IMR-90 (cell line): ENCODE results near the gene ZNF778. TPM values are rescaled to one million over a fixed set of nuclear protein-coding genes. Genes with fewer than 3 reads are reported as not detected.

Source experiments
- ATAC-seq: fragments of 200-7000 bp; cut with Tn5 transposase; 2 replicates; pipeline ENCODE4 v1.9.1; 2020; ENCODE audit warnings: low read depth, mild to moderate bottlenecking, moderate library complexity
- BruUV-seq: library from RNA; stranded (reverse); fragments of 400-500 nt; replicated peaks from 2 replicates; lab custom pipeline; 2021; lab: Mats Ljungman, UMichigan
- CTCF ChIA-PET: fragments of 300-600 bp; formaldehyde crosslinking; extraction: SDS; loops from one replicate; lab custom pipeline; 2021; ENCODE audit warnings: antibody characterized with exemption; lab: Yijun Ruan, JAX
- POLR2A ChIA-PET: fragments of 300-600 bp; sonication (Branson Sonifier 250); formaldehyde crosslinking; loops from one replicate; lab custom pipeline; 2022; ENCODE audit warnings: antibody characterized with exemption; ENCODE audit not compliant: unreplicated experiment; lab: Charles Lee
- DNase-seq: peaks from one replicate; pipeline ENCODE4 v3.0.0; 2013
- H2AFZ ChIP-seq: replicated peaks from 2 replicates; pipeline ENCODE3; 2013; ENCODE audit warnings: low read length, mild to moderate bottlenecking; ENCODE audit not compliant: poor library complexity
- H2AK5ac ChIP-seq: 2 replicates; pipeline ENCODE4 v1.6.1; 2013; ENCODE audit warnings: low read depth, low read length, inconsistent platforms
- H2AK9ac ChIP-seq: replicated peaks from 2 replicates; pipeline ENCODE3; 2013; ENCODE audit warnings: mild to moderate bottlenecking, low read depth, low read length, moderate library complexity; ENCODE audit not compliant: poor library complexity
- H2BK120ac ChIP-seq: 2 replicates; pipeline ENCODE4 v1.6.1; 2013; ENCODE audit warnings: low read depth, low read length, inconsistent platforms
- H2BK15ac ChIP-seq: 3 replicates; pipeline ENCODE4 v1.6.1; 2013; ENCODE audit warnings: low read depth, low read length, inconsistent platforms
- H2BK20ac ChIP-seq: 2 replicates; pipeline ENCODE4 v1.6.1; 2013; ENCODE audit warnings: low read depth, mild to moderate bottlenecking, inconsistent platforms, low read length, moderate library complexity
- H2BK5ac ChIP-seq: 2 replicates; pipeline ENCODE4 v1.6.1; 2013; ENCODE audit warnings: mild to moderate bottlenecking, low read depth, low read length, inconsistent platforms; ENCODE audit not compliant: poor library complexity, severe bottlenecking
- H3K14ac ChIP-seq: replicated peaks from 2 replicates; pipeline ENCODE4 v1.6.1; 2013; ENCODE audit warnings: low read depth, low read length, inconsistent platforms
- H3K18ac ChIP-seq: 2 replicates; pipeline ENCODE4 v1.6.1; 2013; ENCODE audit warnings: low read depth, low read length, control low read depth
- H3K23ac ChIP-seq: 2 replicates; pipeline ENCODE4 v1.6.1; 2013; ENCODE audit warnings: low read depth, low read length, inconsistent platforms
- H3K27ac ChIP-seq: 2 replicates; pipeline ENCODE4 v1.5.1; 2013; ENCODE audit warnings: mild to moderate bottlenecking, control low read depth, low read length; ENCODE audit not compliant: insufficient read depth
- H3K27me3 ChIP-seq: 2 replicates; pipeline ENCODE4 v1.6.1; 2013; ENCODE audit warnings: low read length; ENCODE audit not compliant: control insufficient read depth, insufficient read depth
- H3K36me3 ChIP-seq: 2 replicates; pipeline ENCODE4 v1.6.1; 2013; ENCODE audit warnings: low read length, mixed read lengths; ENCODE audit not compliant: control insufficient read depth, insufficient read depth
- H3K4ac ChIP-seq: 2 replicates; pipeline ENCODE4 v1.6.1; 2013; ENCODE audit warnings: low read depth, low read length, inconsistent platforms
- H3K4me1 ChIP-seq: 2 replicates; pipeline ENCODE4 v1.6.1; 2013; ENCODE audit warnings: low read length, mixed read lengths; ENCODE audit not compliant: control insufficient read depth, insufficient read depth
- H3K4me2 ChIP-seq: 2 replicates; pipeline ENCODE4 v1.6.1; 2013; ENCODE audit warnings: low read depth, mild to moderate bottlenecking, control low read depth, low read length, moderate library complexity
- H3K4me3 ChIP-seq: 2 replicates; pipeline ENCODE4 v1.5.1; 2013; ENCODE audit warnings: low read depth, mild to moderate bottlenecking, control low read depth, low read length, moderate library complexity; ENCODE audit not compliant: insufficient read depth
- H3K56ac ChIP-seq: 2 replicates; pipeline ENCODE4 v1.6.1; 2013; ENCODE audit warnings: low read length, inconsistent platforms; ENCODE audit not compliant: insufficient read depth; ENCODE audit errors: extremely low read depth
- H3K79me1 ChIP-seq, 2 experiments: 2 replicates each; pipeline ENCODE4 v1.6.1; 2013; ENCODE audit warnings: low read length in 2 of 2, inconsistent platforms in 1 of 2, low read depth in 1 of 2
- H3K9ac ChIP-seq: 2 replicates; pipeline ENCODE4 v1.6.1; 2013; ENCODE audit warnings: low read depth, low read length, control low read depth
- H3K9me1 ChIP-seq: 2 replicates; pipeline ENCODE4 v1.6.1; 2013; ENCODE audit warnings: low read length, inconsistent platforms; ENCODE audit not compliant: insufficient read depth
- H3K9me3 ChIP-seq: 2 replicates; pipeline ENCODE4 v1.6.1; 2013; ENCODE audit warnings: low read length; ENCODE audit not compliant: control insufficient read depth, insufficient read depth
- H4K20me1 ChIP-seq: 2 replicates; pipeline ENCODE4 v1.6.1; 2013; ENCODE audit warnings: low read length, inconsistent platforms; ENCODE audit not compliant: insufficient read depth
- H4K5ac ChIP-seq: 2 replicates; pipeline ENCODE4 v1.6.1; 2013; ENCODE audit warnings: mild to moderate bottlenecking, low read depth, low read length, control low read depth
- H4K8ac ChIP-seq, 2 experiments: 2 replicates each; pipeline ENCODE4 v1.6.1; 2013; ENCODE audit warnings: low read depth in 2 of 2, low read length in 2 of 2, control low read depth in 1 of 2, inconsistent platforms in 1 of 2
- H4K91ac ChIP-seq: 2 replicates; pipeline ENCODE4 v1.6.1; 2013; ENCODE audit warnings: low read depth, low read length, inconsistent platforms; ENCODE audit not compliant: insufficient read depth
- BHLHE40 ChIP-seq: fragments of 150-350 bp; IDR thresholded peaks from 2 replicates; pipeline ENCODE4 v1.6.1; 2016; ENCODE audit warnings: mild to moderate bottlenecking, low read depth, low read length
- CEBPB ChIP-seq: IDR thresholded peaks from 2 replicates; pipeline ENCODE4 v1.6.1; 2012; ENCODE audit warnings: low read depth, low read length, improper control_type of control experiment
- CHD1 ChIP-seq: IDR thresholded peaks from 2 replicates; pipeline ENCODE4 v1.6.1; 2012; ENCODE audit warnings: low read depth, low read length, improper control_type of control experiment
- CTCF ChIP-seq: conservative IDR thresholded peaks from 2 replicates; pipeline ENCODE4 v1.5.1; 2012; ENCODE audit warnings: mild to moderate bottlenecking, low read depth, low read length, improper control_type of control experiment
- MAFK ChIP-seq: IDR thresholded peaks from 2 replicates; pipeline ENCODE4 v1.6.1; 2012; ENCODE audit warnings: low read depth, low read length, improper control_type of control experiment
- MXI1 ChIP-seq: IDR thresholded peaks from 2 replicates; pipeline ENCODE4 v1.6.1; 2012; ENCODE audit warnings: low read depth, mild to moderate bottlenecking, low read length, moderate library complexity, borderline replicate concordance
- POLR2A ChIP-seq: IDR thresholded peaks from 2 replicates; pipeline ENCODE4 v1.6.1; 2012; ENCODE audit warnings: mild to moderate bottlenecking, low read depth, low read length
- RAD21 ChIP-seq: IDR thresholded peaks from 2 replicates; pipeline ENCODE4 v1.6.1; 2012; ENCODE audit warnings: low read length, improper control_type of control experiment
- RFX5 ChIP-seq: IDR thresholded peaks from 2 replicates; pipeline ENCODE4 v1.8.0; 2012; ENCODE audit warnings: low read depth, mild to moderate bottlenecking, low read length, moderate library complexity
- WGBS, 2 experiments: methylation state at CpG; one replicate each; pipeline versions ENCODE4 v1.1.5 to v1.1.7; 2013; ENCODE audit warnings: missing lambda C conversion rate in 2 of 2; ENCODE audit not compliant: insufficient read length in 1 of 2; ENCODE audit errors: extremely low coverage in 2 of 2; 5-methylcytosine and 5-hydroxymethylcytosine counted together
- dilution Hi-C: fragments of 300-500 bp; cut with HindIII; formaldehyde crosslinking; loops from one replicate; pipeline ENCODE4 v1.14.3; 2018; ENCODE audit warnings: low sequenced_read_pairs; ENCODE audit not compliant: unreplicated experiment
- in situ Hi-C: fragments of 300-500 bp; cut with MboI; formaldehyde crosslinking; loops from 3 replicates; pipeline ENCODE4 v1.14.3; 2019; ENCODE audit warnings: low sequenced_read_pairs, inconsistent platforms, mixed read lengths
- intact Hi-C: fragments of 100-400 bp; cut with micrococcal nuclease; formaldehyde crosslinking; loops from 2 replicates; pipeline ENCODE4 v1.10.0; 2022
- polyA plus RNA-seq, 3 experiments: library from polyadenylated mRNA; depleted of rRNA; stranded (reverse); fragments of >200 nt; gene quantifications; 2 replicates each; pipeline ENCODE4 v1.2.3, GENCODE V29; 2012; ENCODE audit warnings: low replicate concordance in 1 of 3
- total RNA-seq: library from RNA; depleted of rRNA; stranded (reverse); fragments of >200 nt; gene quantifications from 2 replicates; pipeline ENCODE4 v1.2.3, GENCODE V29; 2012
- TF ChIP-seq, protein P1 (sequence below): fragments of 150-350 bp; IDR thresholded peaks from 2 replicates; pipeline ENCODE4 v1.6.1; 2016; ENCODE audit warnings: low read depth, mild to moderate bottlenecking, low read length, moderate library complexity, borderline replicate concordance

ZNF778 gene
- total and polyA plus RNA-seq, 2 of the 4 experiments (the other 2 are of a cell fraction) = 5.6 to 9.9 TPM

DNA sequence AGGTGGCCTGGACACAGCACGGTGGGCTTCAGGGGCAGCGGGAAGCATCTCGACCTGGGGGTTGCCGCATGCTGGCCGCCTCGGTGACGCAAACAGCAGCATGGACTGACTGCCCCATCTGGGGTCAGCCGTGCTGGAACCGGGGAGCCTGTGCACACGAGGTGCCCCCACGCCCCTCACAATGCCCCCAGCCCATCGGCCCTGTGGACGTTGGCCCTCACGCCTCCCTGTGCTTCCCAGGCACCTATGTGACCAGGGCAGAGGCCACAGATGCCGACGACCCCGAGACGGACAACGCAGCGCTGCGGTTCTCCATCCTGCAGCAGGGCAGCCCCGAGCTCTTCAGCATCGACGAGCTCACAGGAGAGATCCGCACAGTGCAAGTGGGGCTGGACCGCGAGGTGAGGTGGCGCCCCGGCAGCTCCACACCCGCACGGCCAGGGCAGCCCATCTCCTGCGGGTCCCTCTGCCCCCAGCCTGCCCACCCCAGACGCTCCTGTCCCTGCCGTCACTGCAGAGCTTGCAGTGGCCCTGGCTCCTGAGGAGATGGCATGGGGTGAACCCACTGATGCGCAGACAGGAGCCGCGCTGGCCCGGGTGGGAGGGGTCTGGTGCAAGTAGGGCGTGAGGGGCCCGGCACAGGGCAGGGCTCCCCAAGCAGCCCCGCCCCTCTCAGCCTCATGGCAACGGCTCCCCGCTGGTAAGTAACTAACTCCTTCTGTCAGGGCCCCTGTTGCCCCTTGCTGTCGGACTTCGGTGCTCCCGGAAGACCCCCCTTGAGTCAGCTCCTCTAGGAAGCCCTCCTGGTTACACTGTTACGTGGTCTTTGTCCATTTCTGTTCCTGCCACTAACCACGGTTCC is 32.3 kb upstream of the ZNF778 start:
- 74% methylated on average over 14 of the region's 48 CpGs; no CpG with 5 or more reads in 1 of the 2 experiments for WGBS, 2 experiments
- intact Hi-C loops = no loop called here
- Histone ChIP-seq H3K18ac (no peak overlapping the region), H4K91ac (no peak overlapping the region), H3K4me1 (no peaks in the 10 kb centered on the region), H2AK9ac (no peak overlapping the region), H4K5ac (no peak overlapping the region), H3K79me1 (no peaks in the 10 kb centered on the region), H2AK5ac (no peak overlapping the region), H3K9ac (no peak overlapping the region), H3K27me3 (peaks cover 17% of the 10 kb centered on the region), H2BK120ac (no peak overlapping the region), H3K27ac (no peak overlapping the region), H3K4me3 (no peak overlapping the region), H2BK15ac (no peak overlapping the region), H3K14ac (no peak overlapping the region), H2AFZ (no peak overlapping the region), H2BK20ac (no peak overlapping the region), H2BK5ac (no peak overlapping the region), H3K9me3 (no peaks in the 10 kb centered on the region), H4K20me1 (no peaks in the 10 kb centered on the region; the same call in 1 of the 2 replicates), H3K56ac (no peak overlapping the region), H3K4me2 (no peak overlapping the region), H3K23ac (no peak overlapping the region), H3K9me1 (no peaks in the 10 kb centered on the region), H4K8ac (no peak overlapping the region), H3K36me3 (no peaks in the 10 kb centered on the region), H3K4ac (no peak overlapping the region)
- in situ Hi-C loops = no loop called here
- dilution Hi-C loops = no loop called here
- DNase-seq (no peak), ATAC-seq (no peak)
- BruUV-seq = no TSS peak
- ChIA-PET CTCF (interaction anchor here (0.5 kb wide), 1 partner anchor 1406 kb away, joined by 5 read pairs; no protein-coding TSS in a partner anchor), POLR2A (no interaction called here)
- TF ChIP-seq BHLHE40 (no peak), POLR2A (no peak), CTCF (no peak), MAFK (no peak), RFX5 (no peak), CEBPB (no peak), CHD1 (no peak), RAD21 (no peak), MXI1 (no peak)
- TF ChIP-seq, protein P1, sequence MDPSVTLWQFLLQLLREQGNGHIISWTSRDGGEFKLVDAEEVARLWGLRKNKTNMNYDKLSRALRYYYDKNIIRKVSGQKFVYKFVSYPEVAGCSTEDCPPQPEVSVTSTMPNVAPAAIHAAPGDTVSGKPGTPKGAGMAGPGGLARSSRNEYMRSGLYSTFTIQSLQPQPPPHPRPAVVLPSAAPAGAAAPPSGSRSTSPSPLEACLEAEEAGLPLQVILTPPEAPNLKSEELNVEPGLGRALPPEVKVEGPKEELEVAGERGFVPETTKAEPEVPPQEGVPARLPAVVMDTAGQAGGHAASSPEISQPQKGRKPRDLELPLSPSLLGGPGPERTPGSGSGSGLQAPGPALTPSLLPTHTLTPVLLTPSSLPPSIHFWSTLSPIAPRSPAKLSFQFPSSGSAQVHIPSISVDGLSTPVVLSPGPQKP = no peak
